Coronary artery (tissue), 2 donors: ENCODE data around the gene GALNTL6.
A peak's percentile ranks its signal among the peaks of the same experiment; 100 is the strongest.

Source experiments
- DNase-seq: peaks from one replicate; pipeline ENCODE4 v3.0.0-alpha.2; 2017; ENCODE audit warnings: low spot score
- H3K27ac ChIP-seq, 2 donors: fragments of 200-600 bp; sonication (generic); one replicate each; pipeline ENCODE4 v1.5.1; 2016 to 2019
- H3K4me3 ChIP-seq: fragments of 200-600 bp; sonication (generic); 2 replicates; pipeline ENCODE4 v1.5.1; 2016; ENCODE audit warnings: mild to moderate bottlenecking, moderate library complexity
- TF ChIP-seq, protein P1 (sequence below): fragments of 200-600 bp; sonication (generic); IDR thresholded peaks from one replicate; pipeline ENCODE4 v1.5.1; 2019; ENCODE audit warnings: antibody characterized with exemption

The GALNTL6 gene

DNA sequence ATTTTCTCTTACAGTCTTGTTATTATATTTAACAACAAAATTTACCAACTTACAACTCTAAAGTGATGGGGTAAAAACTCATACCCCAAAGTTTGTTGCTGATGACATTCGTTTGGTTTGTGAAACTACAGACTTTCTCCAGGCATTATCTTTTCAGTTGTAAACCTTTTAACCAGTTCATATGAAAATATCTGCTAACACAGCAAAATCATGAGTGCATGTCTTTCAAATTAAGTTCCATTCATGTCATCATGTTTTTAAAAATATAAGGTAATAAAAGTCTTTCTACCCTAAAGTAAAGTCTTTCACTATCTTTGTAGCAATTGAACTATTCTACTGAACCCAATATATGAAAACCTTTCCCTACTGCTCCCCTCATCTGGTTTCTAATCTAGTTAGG lies 3.4 kb upstream of the GALNTL6 start:
- TF ChIP-seq, protein P1, sequence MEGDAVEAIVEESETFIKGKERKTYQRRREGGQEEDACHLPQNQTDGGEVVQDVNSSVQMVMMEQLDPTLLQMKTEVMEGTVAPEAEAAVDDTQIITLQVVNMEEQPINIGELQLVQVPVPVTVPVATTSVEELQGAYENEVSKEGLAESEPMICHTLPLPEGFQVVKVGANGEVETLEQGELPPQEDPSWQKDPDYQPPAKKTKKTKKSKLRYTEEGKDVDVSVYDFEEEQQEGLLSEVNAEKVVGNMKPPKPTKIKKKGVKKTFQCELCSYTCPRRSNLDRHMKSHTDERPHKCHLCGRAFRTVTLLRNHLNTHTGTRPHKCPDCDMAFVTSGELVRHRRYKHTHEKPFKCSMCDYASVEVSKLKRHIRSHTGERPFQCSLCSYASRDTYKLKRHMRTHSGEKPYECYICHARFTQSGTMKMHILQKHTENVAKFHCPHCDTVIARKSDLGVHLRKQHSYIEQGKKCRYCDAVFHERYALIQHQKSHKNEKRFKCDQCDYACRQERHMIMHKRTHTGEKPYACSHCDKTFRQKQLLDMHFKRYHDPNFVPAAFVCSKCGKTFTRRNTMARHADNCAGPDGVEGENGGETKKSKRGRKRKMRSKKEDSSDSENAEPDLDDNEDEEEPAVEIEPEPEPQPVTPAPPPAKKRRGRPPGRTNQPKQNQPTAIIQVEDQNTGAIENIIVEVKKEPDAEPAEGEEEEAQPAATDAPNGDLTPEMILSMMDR, result no peak
- no peak for DNase-seq
- Histone ChIP-seq H3K27ac (no peak overlapping the region), H3K4me3 (no peak overlapping the region)

DNA sequence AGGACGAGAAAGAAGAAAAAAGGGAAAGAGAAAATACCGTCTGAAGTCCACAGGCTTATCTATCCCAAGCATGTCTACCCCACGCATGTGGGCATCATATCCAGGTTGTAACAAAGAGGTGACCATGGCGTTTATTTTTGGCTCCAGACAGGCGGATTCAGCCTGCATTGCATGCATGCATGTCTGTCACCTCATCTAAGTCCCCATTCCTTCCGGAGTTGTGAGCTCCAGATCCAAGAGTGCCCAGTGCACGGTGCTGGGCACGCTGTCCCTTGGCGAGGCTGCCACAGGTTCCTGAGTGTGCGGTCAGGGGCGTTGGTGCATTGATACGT lies 905 bp upstream of the GALNTL6 start:
- H3K27ac ChIP-seq, result no peak overlapping the region
- DNase-seq, result no peak
- TF ChIP-seq, protein P1, result no peak
- H3K4me3 ChIP-seq, result peak overlapping the region; percentile 69

DNA sequence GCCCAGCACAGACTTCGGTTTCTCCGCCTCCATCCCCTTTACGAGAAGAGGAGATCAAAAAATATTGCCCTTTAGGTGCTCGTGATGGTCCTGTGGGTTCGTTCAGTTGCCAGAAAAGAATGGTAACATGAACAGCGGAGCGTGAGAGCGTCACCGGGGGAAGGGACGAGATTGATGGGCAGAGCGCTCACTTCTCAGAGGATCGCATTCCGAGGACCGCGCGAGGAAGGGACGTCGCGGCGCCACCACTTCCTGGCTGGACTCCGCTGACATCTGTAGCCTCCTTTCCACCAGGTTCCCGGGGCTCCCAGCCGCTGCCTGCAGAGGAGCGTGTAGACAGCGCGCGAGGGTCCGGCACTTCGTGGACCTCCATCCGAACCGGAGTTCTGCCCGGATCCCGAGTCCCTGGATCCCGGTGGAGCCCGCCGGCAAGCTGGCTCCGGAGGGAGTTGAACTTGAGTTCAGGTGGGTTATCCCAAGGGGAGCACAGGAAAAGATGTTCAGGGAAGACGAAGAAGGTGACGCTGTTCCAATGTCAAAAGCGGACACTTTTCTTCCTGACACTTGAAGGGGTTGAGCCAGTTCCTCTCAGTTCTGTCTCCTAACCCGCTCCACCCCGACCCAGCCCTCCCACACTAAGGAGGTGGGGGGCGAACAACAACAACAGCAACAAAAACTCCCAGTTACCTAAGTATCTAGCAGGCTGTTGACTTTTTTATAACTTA lies 484 bp downstream of the GALNTL6 start:
- Histone ChIP-seq H3K4me3 (peak overlapping the region; percentile 69), H3K27ac (no peak overlapping the region)
- TF ChIP-seq, protein P1, result no peak
- DNase-seq, result no peak

DNA sequence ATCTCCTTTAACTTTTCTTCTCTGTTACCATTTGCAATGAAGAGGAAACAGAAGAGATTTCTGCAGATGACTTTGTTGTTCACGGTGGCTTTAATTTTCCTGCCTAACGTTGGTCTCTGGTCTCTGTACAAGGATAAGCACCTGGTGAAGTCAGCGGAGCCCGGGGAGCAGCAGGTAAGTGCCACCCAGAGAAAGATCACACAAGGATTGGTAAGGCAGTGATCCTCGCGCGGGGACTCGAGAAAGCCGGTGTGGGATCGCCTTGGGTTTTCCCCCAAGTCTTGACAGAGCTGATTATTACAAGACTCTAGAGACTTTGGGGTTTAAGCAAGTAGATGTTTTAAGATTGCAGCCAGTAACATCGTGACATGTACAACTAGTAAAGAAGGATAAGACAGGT lies 1.3 kb downstream of the GALNTL6 start:
- H3K27ac ChIP-seq, result no peak overlapping the region
- H3K4me3 ChIP-seq, result no peak overlapping the region
- TF ChIP-seq, protein P1, result no peak
- no peak for DNase-seq

DNA sequence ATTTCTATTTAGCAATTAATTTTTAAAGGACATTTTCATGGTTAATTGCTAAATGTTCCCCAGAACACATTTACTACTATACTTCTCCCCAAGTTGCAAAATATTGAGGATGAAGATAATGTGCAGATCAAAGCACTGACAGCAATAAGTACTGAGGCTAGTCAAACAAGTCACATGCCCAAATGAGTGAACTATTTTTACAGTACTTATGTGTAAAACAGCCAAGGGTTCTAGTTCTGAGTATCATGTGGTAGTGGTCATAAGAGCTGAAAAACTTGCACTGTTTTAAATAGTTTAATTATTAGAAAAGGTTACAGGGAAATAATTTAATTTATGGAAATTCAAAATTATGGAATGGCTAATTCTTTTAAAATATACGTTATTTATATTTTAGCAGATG lies 3.8 kb downstream of the GALNTL6 start:
- Histone ChIP-seq H3K27ac (no peak overlapping the region), H3K4me3 (no peak overlapping the region)
- DNase-seq, result no peak
- TF ChIP-seq, protein P1, result no peak

DNA sequence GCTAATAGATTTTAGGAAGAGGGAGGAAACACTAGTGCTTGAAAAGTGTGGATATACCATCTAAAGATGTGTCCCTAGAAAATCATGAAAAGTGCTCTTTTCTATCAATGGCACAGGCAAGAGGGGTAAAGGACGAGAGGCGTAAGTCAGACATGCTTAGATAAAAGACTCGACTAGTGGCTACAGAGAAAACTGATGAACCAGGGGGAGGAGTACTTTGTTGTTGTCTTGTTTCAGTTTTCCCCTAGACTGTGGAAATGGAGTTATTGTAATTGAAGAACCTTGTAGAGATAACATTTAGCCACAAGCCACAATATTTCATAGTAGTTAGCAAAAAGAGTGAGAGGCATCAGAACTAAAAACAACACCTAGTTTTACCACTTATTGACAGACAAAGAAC lies 21.4 kb downstream of the GALNTL6 start:
- no peak for DNase-seq
- TF ChIP-seq, protein P1, result no peak
- H3K4me3 ChIP-seq, result no peak overlapping the region
- no peak overlapping the region for H3K27ac ChIP-seq

DNA sequence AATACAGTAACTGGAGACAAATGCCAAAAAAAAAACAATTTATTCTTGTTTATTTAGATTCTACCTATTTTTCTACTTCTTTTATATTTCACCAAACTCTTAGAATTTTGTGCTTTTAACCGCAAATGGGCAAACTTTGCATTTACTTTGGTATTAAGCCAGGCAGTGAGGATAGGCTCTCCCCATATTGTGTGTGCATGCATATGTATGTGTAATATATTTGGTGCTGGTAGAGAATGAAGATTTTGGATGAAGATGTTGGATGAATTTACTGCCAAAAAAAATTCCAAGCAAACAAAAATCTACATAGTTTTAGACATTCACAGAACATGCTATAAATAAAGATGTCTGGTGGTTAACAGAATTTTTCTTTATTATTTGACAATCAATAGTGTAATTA lies 30.3 kb downstream of the GALNTL6 start:
- TF ChIP-seq, protein P1, result no peak
- H3K27ac ChIP-seq, result no peak overlapping the region
- no peak overlapping the region for H3K4me3 ChIP-seq
- DNase-seq, result no peak
